ENCODE data around the gene TRPV4. TPM values are rescaled to one million over a fixed set of nuclear protein-coding genes. Genes with fewer than 3 reads are reported as not detected.

TRPV4 gene
- total RNA-seq, 4 donors from 2014 or later = 0.13 to 0.82 (median 0.19) TPM; not detected in 1

DNA sequence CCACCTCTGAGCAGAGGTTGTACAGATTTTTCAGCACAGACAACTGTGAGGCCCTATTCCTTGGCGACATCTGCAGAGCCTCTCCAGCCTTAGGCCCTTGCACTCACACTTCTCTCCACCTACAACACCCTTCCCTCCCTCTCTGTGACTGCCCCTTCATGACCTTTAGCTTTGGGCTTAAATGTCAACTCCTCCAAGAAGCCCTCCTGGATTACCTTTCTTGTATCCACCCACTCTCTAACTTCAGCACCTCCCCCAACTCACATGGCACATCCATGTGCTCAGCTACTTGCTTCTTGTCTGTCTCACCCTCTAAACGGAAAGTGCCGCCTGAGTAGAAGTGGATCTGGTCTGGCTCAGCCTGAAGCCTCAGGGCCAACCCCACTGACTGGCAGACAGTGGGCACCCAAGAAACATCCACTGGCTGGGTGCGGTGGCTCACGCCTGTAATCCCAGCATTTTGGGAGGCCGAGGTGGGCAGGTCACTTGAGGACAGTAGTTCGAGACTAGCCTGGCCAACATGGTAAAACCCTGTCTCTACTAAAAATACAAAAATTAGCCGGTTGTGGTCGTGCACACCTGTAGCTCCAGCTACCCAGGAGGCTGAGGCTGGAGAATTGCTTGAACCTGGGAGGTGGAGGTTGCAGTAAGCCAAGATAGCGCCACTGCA lies 22.1 kb downstream of the TRPV4 start:
- 93 to 100% methylated on average over 1 to 4 of the region's 10 CpGs for WGBS, 2 donors (ENCODE audit: low coverage in 1 of 2)
- H3K4me1 ChIP-seq = no peaks in the 10 kb centered on the region
- TF ChIP-seq, protein P1, sequence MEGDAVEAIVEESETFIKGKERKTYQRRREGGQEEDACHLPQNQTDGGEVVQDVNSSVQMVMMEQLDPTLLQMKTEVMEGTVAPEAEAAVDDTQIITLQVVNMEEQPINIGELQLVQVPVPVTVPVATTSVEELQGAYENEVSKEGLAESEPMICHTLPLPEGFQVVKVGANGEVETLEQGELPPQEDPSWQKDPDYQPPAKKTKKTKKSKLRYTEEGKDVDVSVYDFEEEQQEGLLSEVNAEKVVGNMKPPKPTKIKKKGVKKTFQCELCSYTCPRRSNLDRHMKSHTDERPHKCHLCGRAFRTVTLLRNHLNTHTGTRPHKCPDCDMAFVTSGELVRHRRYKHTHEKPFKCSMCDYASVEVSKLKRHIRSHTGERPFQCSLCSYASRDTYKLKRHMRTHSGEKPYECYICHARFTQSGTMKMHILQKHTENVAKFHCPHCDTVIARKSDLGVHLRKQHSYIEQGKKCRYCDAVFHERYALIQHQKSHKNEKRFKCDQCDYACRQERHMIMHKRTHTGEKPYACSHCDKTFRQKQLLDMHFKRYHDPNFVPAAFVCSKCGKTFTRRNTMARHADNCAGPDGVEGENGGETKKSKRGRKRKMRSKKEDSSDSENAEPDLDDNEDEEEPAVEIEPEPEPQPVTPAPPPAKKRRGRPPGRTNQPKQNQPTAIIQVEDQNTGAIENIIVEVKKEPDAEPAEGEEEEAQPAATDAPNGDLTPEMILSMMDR (IDR thresholded peaks at IDR 0.05) = no peak
- TF ChIP-seq POLR2A (IDR thresholded peaks at IDR 0.05) (no peak), POLR2AphosphoS5 (IDR thresholded peaks at IDR 0.05) (no peak), EP300 (IDR thresholded peaks at IDR 0.05) (no peak)
- no peak overlapping the region for H3K4me3 ChIP-seq
- no peak for ATAC-seq
- no peak overlapping the region for H3K27ac ChIP-seq
- no peaks in the 10 kb centered on the region for H3K9me3 ChIP-seq
- H3K27me3 ChIP-seq = peaks cover 23% of the 10 kb centered on the region
- H3K36me3 ChIP-seq = no peaks in the 10 kb centered on the region

DNA sequence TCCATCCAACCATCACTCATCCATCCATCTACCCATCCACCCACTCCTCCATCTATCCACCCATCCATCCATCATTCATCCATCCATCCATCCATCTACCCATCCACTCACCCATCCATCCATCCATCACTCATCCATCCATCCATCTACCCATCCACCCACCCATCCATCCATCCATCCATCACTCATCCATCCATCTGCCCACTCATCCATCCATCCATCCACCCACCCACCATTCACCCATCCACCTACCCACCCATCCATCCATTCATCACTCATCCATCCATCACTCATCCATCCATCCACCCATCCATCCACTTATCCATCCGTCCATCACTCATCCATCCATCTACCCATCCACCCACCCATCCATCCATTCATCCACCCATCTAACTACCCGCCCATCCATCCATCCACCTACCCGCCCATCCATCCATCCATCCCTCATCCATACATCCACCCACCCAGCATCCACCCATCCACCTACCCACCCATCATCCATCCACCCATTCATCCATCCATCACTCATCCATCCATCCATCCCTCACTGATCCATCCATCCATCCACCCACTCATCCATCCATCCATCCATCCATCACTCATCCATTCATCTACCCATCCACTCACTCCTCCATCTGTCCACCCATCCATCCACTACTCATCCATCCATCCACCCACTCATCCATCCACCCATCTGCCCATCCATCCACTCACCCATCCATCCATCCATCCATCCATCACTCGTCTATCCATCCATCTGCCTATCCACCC lies 24.1 kb downstream of the TRPV4 start:
- Histone ChIP-seq H3K9me3 (no peaks in the 10 kb centered on the region), H3K36me3 (no peaks in the 10 kb centered on the region), H3K27ac (no peak overlapping the region), H3K4me3 (no peak overlapping the region), H3K4me1 (peaks cover 0 to 3% (median 0%) of the 10 kb centered on the region in 3 donors), H3K27me3 (peaks cover 16% of the 10 kb centered on the region)
- ATAC-seq = no peak
- no peak for TF ChIP-seq EP300 (IDR thresholded peaks at IDR 0.05)
- TF ChIP-seq POLR2AphosphoS5 (IDR thresholded peaks at IDR 0.05) = no peak
- TF ChIP-seq, protein P1 (IDR thresholded peaks at IDR 0.05) = no peak
- no peak for TF ChIP-seq POLR2A (IDR thresholded peaks at IDR 0.05)
- 75 to 92% methylated on average over 4 of the region's 4 CpGs for WGBS, 2 donors (ENCODE audit: low coverage in 1 of 2)

DNA sequence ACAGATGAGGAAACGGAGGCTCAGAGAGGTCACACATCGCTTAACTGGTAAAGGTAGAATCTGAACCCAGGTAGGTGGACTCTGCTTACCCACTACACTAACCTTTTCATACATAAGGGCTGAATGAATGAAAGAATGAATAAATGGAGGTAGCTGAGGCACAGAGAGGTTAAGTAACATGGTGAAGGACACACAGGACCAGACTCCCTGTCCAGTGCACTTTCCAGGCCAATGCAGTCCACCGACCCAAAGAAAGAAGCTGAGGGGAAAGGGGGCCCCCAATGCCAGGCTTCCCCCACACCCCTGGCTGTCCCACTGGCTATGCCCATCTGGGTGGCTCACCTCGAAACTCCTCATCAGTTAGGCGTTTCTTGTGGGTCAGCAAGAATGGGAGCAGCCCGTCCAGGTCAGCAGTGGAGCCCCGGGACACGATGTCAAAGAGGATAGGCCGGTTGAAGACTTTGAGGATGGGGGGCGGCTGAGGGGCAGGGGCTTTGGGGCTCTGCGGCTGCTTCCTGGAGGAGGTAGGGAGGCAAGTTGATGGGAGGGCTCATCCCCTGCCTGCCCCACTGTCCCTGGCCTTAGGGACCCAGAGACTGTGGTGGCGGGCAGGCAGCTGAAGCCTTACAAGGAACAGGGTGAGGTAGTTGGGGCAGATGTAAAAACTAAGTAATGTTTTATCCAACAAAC lies 25.1 kb downstream of the TRPV4 start:
- TF ChIP-seq, protein P1 (IDR thresholded peaks at IDR 0.05) = no peak
- no peak for TF ChIP-seq EP300 (IDR thresholded peaks at IDR 0.05)
- TF ChIP-seq POLR2A (IDR thresholded peaks at IDR 0.05) = no peak
- no peak for TF ChIP-seq POLR2AphosphoS5 (IDR thresholded peaks at IDR 0.05)
- Histone ChIP-seq H3K4me3 (no peak overlapping the region), H3K27ac (no peak overlapping the region), H3K36me3 (no peaks in the 10 kb centered on the region), H3K9me3 (no peaks in the 10 kb centered on the region), H3K27me3 (peaks cover 13% of the 10 kb centered on the region), H3K4me1 (peaks cover 0 to 3% (median 0%) of the 10 kb centered on the region in 3 donors)
- no CpG with 5 or more reads among the region's 12 CpGs for WGBS, 2 donors (ENCODE audit: low coverage in 1 of 2)
- no peak for ATAC-seq

DNA sequence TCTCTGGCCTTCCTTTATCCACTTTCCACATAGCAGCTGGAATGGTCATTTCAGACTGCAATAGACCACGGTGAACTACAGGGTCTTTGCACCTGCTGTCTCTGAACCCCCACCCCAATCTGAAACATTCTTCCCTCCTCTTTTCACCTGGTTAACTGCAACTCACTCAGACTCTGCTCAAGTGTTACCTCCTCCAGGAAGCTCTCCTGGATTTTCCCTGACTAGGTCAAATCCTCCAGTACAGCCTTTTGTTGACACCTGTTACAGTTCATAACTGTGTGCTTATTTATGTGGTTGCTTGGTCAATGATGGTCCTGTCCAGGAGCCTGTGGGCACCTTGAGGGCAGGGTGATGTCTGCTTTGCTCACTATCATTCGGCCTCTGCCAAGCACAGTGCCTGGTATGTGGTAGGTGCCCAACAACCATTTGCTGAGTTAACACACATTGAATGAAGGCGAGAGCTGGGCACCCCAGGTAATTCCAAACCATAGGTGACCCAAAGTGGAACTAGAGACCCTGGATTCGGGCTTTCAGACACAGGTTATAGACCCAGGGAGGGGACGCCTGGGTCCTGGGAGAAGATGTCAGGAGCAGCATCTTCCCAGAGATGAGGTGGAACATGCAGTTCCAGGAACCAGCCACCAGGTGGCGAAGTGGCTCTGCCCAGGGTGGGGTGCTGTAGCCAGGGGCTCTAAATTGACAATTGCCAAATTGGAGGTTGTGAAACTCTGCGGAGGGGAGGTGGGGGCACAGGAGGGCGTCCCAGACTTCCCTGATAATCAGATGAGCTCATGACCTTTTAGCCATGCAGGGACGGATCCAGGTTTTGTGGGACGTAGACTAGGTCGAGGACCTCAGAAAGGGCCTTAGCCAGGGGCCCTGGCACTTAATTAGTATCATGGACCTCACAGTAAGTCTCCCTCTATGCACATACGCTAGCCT lies 28.1 kb downstream of the TRPV4 start:
- 26 to 43% methylated on average over 7 to 8 of the region's 12 CpGs for WGBS, 2 donors (ENCODE audit: low coverage in 1 of 2)
- Histone ChIP-seq H3K4me1 (peaks cover 0 to 3% (median 0%) of the 10 kb centered on the region in 3 donors), H3K36me3 (no peaks in the 10 kb centered on the region), H3K9me3 (no peaks in the 10 kb centered on the region), H3K27me3 (peaks cover 6% of the 10 kb centered on the region), H3K4me3 (no peak overlapping the region), H3K27ac (no peak overlapping the region)
- peak; percentile 71 for ATAC-seq
- TF ChIP-seq POLR2A (IDR thresholded peaks at IDR 0.05) (no peak), POLR2AphosphoS5 (IDR thresholded peaks at IDR 0.05) (no peak), EP300 (IDR thresholded peaks at IDR 0.05) (no peak)
- TF ChIP-seq, protein P1 (IDR thresholded peaks at IDR 0.05) = peak in 3 of 4 experiments; percentile 91 to 97 (median 95)
